OCI-LY7 (cell line): ENCODE data around the gene CSE1L.
"Not testable (repeated sequence)": the region's sequence is repeated elsewhere in the genome, so short reads cannot be mapped to it uniquely, and the experiment has no call there.

Experiments used
- CTCF ChIP-seq: fragments of 200-600 bp; sonication (generic); conservative IDR thresholded peaks from 2 replicates; pipeline ENCODE4 v1.5.1; 2014; ENCODE audit warnings: mild to moderate bottlenecking, antibody characterized with exemption, low read length, moderate library complexity, mixed read lengths
- EZH2phosphoT487 ChIP-seq: fragments of 200-600 bp; sonication (generic); IDR thresholded peaks from 2 replicates; pipeline ENCODE4 v1.6.1; 2018; ENCODE audit warnings: low read depth, borderline replicate concordance, mild to moderate bottlenecking, mixed run types, antibody characterized with exemption, low read length, moderate library complexity, mixed read lengths

DNA sequence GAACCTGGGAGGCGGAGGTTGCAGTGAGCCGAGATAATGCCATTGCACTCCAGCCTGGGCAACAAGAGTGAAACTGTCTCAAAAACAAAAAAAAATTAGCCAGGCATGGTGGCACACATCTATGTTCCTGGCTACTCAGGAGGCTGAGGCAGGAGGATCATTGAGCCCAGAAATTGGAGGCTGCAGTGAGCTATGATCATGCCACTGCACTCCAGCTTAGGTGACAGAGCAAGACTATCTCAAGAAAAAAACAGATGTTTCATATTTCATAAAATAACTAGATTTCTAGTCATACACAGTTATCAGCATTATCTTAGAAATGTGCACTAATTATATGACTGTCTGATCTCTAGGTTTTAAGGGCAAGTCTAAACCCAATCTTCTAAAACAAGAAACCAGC lies 17.9 kb upstream of the CSE1L start:
- TF ChIP-seq CTCF, EZH2phosphoT487: not testable (repeated sequence)
